Measurements from ENCODE around the gene ZDHHC21.

The ZDHHC21 gene

DNA sequence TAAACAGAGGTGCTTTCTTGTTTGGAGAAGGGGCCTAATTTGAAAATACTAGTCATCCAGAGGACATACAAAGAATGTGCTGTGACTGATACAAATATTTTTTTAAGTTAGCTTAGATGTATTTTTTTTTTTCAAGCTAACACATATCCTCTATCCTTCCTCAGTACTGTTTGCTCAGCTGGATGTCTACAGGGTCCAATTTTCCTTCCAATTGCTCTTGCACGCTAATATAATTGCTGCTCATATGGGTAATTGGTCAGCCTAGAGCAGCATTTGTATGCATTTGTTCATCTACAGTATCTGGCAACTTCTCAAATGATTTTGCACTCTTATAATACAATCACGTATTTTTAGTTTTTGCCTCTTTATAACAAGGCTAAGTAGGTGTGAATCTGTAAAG lies 84.7 kb downstream of the ZDHHC21 start:
- no peak for DNase-seq

DNA sequence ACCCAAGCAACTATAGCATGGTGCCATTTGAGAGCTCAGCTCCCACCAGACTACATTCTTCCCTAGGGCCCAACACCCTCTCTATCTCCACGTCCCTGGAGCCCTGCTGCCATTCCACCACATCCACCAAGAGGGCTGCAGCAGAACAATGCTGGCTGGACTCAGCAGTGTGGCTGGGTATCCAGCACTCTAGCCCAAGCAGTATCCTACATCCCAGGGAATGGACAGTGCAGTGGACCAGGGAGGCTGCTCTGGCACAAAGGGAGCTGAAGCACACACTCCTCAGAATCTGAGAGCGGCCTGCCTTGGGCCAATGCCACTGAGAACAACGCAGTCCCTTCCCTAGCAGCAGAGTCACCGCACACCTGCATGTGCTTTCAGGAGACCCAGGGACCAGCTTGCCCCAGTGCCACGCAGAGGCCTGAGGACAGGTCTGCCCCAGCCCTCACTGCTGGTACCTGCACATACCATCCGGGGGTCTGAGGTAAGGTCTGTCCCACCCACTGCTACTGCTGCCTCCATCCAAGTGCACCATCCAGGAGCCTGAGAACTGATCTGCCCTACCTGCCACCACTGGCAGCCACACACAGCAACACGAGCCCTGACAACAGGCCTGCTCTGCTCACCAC lies 95.9 kb downstream of the ZDHHC21 start:
- DNase-seq, result no peak

DNA sequence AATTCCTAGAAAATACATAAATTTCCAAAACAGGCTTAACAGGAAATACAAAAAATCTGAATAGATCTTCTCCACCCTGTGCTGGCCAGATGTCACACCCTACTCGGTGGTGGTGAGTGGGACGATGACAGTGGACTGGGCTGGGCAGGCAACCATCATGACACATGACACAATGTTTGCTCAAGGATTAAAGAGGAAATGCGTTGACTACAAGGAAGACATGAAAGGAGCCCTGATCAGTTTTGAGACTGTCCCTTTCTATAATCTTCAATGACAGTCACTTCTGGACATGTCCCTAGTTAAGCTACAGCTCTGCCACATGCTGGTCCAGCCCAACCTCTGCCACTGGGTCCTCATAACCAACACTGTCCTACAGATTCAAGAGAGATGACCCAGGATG lies 99.8 kb downstream of the ZDHHC21 start:
- no peak for DNase-seq

DNA sequence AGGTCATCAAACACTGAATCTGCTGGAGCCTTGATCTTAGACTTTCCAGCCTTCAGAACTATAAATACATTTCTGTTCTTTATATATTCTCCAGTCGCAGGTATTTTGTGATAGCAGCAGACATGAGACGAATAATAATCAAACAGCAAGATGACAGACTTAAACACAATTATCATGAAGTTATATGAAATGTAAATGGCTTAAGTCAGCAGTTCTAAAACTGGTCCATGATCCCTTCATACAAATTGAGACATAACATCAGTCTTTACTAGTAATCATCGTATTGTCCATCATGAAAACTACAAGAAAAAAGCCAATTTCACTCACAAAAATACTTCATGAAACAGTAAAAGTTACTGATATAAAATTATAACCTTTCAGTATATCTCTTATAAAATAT lies 101.8 kb downstream of the ZDHHC21 start:
- no peak for DNase-seq

DNA sequence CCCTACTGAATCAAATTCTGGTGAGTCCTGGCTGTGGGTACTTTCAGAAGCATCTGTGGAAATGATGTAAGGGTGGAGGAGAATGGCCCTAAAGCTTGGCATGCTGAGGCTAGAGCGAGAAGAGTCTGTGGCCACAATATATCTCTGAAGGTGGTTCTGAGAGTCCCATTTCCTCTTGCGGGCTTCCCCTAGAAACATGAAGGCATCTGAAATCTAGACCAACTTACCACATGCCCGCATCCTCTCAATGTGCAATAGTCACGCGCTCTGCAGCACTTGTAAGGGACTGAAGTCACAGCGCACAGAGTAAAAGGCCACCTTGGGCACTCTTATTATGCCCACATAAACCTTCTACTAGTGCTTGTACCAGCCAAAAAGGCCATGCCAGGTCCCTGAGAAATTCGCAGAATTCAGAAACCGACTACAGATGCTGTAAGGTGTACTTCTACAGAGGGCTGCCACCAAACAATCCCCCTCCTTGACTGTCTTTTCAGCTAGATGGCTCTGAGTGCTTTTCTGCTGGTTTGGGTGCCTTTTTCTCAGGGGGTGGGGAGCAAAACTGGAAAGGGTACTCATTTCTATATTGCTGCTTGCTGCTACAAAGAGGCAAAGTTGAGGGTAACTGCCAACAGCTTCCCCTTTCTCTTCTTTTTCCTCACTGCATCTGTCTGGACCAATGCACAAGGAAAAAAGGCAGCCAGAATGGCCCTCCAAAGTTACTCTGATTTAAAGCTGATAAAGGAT lies 107.3 kb downstream of the ZDHHC21 start:
- DNase-seq, result no peak

- no peak for DNase-seq
These were observed 108.7 kb downstream of the ZDHHC21 start for GRCh38 chr9:14584571-14584970.

DNA sequence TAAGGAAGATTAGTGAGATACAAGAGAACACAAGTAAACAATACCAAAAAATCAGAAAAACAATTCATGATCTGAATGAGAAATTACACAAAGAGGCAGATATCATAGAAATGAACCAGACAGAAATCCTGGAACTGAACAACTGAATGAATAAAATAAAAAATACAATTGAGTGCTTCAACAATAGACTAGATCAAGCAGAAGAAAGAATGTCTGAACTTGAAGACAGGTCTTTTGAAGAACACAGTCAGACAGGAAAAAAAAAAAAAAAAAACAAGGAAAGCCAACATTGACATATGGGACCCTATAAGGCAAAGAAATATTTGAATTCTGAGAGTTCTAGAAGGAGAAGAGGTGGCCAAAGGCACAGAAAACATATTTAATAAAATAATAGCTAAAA lies 115.2 kb downstream of the ZDHHC21 start:
- DNase-seq, result no peak

DNA sequence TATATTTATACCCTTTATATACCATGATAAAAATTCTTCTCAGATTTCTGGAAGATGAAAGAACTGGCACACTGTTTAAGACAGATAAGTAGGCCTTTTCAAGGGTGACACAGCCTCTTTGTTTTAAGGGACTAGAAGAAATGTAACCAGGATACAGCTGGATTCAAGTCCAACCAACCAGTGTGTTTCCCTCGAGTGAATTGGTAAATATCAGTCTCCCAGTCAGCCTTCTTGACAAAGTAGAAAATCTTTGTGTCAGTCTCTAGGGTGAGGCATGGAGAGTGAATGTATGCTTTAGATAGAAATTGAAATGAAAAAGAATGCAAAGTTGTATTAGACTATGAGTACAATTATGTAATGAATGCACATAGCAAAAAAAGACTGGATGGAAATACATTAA lies 119.1 kb downstream of the ZDHHC21 start:
- no peak for DNase-seq

GRCh38 chr9:14573319-14573718 lies 119.9 kb downstream of the ZDHHC21 start:
- DNase-seq, result no peak

- DNase-seq, result no peak
These were observed 127.7 kb downstream of the ZDHHC21 start for GRCh38 chr9:14565352-14566016.

DNA sequence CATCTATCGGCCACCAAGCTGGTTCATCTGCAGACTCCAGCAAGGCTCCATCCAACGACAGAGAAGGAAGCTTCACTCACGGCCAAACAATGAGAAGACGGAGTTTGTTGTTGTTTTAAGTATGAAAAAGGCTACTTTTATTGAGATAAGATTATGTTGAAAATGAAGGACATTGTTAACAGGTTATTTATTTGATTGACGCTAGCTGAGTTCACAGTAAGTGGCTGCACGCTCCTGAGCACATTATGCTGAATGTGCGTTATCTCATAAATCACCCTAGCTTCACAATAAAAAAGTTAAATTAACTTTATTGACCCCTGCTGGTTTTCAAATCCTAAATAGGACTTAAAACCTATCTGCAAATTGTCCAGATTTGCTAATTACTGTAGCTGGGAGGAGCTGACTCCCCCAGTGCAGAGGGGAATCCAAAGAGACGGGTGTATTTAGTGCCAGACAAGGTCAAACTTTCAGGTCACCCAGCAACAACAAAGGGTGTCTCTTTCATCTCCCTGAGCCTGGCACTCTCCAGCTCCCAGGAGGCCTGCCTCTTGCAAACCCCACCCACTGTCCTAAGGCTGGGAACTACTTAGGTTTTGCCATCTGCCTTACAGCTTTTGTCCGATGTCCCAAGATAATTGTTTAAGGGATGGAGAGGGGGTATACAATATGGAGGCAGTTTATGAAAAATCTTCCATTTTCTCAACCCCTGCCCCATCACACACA lies 129.2 kb downstream of the ZDHHC21 start:
- DNase-seq, result no peak

DNA sequence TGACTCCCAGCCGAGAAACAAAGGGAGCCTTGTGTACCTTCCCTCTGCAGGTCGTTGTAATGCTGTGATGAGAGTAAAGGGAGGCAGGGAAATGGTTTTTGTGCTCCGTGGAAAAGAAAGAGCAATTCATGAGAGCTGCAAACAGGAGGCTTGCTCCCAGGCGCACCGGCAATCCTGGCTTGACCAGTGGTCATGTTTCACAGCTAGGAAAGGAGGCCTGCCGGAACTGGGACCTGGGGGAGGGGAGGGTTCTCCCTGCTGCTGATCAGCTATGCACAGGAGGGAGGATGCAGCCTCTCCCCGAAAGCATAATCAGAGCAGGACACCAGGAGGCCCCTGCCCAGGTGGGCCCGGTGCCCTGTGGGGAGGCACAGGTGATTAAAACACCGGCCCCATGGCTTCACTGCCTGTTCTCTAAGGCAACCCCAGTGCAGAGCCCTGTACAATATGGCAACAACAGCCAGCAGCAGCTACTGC lies 131.3 kb downstream of the ZDHHC21 start:
- DNase-seq, result no peak

All from hippocampal formation (tissue), 2 donors.